Superior temporal gyrus (tissue), 1 donor: ENCODE results near the gene SLC24A4.

Experiments
- DNase-seq: peaks from one replicate; pipeline ENCODE4 v3.0.0-alpha.2; 2016; ENCODE audit errors: extremely low spot score

Gene SLC24A4

DNA sequence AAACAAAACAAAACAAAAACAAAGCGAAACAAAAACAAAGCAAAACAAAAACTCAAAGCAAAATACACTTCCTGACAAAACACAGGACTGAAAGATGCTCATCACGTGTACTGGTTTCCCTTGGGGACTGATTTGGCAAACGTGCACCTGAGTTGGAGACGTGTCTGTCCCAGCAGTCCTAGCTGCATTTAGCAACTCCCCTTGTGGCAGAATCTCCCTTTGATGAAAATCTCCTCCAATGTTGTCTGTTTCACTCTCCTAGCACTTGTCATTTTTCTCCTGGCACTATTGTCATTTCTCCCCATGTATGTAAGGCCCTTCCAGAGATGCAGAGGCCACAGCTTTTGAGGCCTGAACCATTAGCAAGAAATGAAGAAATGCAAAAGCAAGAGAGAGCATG lies 6.8 kb upstream of the SLC24A4 start:
- no peak for DNase-seq

DNA sequence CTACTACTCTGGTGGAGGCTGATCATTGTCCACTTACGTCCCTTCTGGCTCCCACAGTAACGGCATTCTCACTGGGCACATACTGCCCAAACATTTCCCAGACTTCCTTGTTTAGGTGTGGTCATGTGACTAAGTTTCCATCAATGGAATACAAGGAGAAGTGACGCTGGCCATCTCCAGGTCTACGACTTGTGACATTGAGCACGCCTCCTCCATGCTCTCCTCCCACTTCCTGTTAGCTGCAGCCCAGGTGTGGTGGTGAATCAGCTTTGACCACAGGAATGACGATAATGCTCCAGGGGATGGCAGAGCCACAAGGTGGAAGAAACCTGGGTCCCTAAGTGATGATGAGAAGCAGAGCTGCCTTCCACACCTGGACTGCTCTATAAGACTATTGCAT lies 6.0 kb upstream of the SLC24A4 start:
- DNase-seq, result no peak

DNA sequence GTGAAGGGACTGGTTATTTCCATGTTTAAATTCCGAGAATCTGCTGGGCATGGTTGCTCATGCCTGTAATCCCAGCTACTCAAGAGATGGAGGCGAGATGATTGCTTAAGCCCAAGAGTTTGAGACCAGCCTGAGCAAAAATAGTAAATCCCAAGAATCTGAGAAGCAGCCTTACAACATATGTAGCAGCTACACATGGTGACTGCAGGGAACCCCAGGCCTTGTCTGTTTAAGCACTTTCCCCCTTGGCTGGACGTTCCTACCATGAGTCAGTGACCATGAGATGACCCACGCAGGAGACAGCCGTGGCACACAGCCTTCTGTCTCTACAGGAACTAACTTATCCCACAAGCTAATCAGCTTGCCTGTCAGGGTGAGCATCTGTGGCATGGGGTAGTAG lies 5.5 kb upstream of the SLC24A4 start:
- DNase-seq, result no peak

DNA sequence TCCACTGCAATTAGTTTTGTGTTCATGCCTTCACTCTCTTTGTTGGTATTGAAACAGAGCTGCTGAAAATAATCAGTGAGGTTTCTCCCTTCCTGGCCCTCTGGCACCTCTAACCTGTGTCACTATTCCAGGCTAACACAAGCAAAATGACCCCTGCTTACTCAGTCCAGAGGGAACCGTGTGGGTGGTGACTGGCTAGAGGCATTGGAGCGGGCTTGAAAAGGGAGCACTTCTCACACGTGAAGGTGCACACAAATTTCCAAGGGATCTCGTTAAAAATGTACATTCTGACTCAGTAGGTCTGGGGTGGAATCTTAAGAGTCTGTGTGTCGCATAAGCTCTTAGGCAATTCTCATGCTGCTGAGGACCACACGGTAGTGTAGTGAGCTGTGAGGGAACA lies 1.3 kb upstream of the SLC24A4 start:
- no peak for DNase-seq

DNA sequence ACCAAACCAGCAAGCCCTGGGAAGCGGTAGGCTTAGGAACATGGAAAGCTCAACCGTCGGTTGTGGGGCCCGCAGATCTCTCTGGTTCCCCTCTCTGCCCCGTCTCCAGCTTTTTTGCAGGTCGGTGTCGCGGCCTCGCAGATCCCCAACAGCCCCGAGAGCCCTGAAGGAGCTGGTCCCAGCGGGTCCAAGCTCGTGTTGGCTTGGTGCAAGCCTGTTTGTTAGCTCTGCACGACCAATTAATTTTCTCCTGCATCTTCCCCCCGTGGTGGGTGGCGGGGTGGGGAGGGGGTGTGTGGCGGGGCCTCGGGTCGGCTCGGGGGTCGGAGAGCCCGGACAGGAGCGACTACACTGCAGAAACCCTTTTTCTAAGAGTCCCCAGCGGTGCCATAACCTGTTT lies 449 bp upstream of the SLC24A4 start:
- no peak for DNase-seq

DNA sequence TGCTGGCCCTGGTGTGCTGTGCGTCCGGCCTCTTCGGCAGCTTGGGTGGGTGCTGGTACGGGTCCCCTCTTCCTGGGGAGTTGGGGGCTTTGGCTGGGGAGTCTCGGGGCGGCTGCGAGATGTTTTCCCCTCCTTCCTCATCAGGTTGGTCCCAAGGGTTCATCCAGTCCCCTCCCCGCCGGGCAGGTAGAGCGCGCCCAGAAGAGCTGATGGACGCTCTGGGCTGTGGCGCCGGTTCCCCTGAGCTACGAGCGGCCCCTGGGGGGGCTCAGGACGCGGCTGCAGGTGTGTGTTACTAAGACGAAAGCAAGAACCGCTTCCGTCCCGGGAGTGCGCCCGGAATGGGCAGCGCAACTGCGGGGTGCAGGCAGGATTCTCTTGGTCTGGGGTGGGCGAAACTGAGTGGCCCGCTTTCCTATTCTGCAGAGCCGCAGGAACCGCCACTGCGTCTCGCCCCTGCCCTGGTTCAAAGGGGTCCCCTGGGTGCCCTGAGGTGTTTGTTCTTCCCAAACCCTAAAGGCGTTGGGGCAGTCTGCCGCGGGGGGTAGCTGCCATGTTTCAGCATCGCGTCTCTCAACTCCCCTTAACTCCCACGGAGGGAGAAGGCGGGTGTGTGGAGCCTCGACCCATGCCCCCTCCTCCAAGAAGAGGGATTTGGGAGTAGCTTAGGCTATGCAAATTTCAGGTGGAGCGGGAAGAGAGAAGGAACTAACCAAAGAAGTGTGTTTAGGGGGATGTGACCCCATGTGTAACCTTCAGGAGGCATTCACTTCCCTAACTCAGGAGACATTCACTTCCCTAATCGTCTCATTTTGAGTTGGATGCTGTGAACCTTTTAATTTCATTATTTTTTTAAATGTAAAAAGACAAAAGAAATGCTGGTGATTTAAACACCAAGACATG lies 1.2 kb downstream of the SLC24A4 start:
- no peak for DNase-seq

DNA sequence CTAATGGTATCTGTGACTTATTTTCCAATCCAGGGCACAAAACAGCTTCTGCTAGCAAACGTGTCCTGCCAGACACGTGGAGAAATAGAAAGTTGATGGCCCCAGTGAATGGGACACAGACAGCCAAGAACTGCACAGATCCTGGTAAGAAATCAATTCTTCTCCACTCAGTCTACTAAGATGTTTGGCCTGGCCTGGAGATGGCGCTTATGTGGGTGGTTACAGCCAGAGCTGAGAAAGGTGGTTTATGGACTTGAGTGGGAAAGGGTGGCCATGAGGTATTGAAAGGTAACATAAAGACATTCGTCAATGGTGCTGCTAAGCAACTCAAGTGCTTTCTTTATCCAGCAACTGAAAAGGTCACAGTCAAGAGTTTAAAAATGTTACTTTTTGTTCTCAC lies 2.9 kb downstream of the SLC24A4 start:
- DNase-seq, result no peak

DNA sequence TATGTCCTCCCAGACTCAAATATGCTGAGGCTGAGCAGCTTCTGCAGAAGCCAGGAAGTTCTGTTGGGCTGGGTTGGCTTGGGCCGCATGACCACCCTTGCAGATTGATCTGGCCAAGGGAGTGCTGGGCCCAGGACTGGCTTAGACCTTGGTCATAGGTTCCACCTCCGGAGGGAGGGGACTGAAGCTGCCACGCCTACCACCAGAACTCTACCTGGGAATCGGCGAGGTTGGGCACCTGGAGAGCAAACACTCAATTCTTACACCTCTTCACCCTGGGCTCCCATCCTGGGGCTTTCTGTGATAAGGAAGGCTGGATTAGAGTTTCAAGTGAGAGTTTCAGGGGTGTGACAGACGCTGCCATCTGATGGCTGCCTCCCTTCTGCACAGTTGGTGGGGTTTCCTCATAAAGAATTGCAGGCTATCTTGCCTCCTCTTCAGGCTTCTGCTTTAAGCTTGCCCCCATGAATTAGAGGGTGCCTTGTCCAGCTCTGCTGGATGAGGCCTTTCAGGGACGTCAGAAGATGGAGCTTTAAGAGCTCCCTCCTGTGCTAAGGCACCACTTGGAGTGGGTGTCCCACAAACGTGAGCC lies 5.8 kb downstream of the SLC24A4 start:
- no peak for DNase-seq

DNA sequence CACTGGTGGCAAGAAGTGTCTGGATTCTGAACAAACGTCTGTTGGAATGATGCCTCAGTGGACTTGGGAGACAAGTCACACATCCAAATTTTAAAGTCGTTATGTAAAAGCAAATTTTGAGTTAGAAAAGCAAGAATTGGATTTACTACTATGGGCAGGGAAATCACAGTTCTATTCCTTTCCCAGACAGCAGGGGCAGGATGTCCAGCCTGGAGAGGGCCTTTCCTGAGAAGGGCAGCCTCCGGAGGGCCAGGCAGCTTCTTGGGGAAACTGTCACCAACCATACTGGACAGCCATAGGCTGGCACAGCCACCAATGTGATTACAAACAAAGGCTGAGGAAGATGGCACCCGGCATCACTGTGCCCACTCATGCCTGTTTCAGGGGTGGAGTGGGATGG lies 11.1 kb downstream of the SLC24A4 start:
- no peak for DNase-seq

DNA sequence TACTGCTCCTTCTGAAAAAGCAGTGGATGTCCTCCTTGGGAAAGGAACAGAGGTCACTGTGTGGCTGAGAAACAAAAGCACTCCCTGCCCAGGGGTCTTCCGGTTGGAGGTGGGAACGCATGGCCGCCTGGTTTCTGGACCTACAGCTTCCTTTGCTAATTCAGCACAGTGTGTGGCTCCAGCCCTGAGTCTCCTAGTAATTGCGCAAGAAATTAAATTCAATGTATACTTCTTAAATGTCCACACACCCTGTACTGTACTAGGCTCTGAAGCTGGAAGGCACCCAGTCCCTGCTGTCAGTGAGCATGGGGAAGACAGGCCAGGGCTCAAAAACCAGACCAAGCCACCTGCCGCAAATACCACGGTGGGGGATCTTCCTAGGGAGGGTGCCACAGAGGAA lies 13.4 kb downstream of the SLC24A4 start:
- no peak for DNase-seq

DNA sequence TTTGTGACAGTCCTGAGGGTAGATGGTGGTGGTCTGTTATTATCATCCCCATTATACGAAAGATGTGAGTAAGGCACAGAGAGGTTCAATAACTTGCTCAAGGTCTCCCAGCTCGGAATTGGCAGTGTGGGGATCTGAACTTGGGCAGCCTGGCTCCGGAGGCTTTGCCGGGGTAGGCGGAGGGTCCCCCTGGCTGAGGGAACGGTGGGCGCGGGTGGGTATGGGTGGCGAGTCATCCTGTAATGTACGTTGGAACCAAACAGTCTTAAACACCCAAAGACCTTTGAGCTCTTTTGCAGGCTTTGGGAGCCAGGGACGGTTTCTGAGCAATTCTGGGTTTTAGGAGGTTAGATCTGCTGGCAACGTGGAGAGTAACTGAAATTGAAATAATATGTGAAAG lies 16.5 kb downstream of the SLC24A4 start:
- no peak for DNase-seq

DNA sequence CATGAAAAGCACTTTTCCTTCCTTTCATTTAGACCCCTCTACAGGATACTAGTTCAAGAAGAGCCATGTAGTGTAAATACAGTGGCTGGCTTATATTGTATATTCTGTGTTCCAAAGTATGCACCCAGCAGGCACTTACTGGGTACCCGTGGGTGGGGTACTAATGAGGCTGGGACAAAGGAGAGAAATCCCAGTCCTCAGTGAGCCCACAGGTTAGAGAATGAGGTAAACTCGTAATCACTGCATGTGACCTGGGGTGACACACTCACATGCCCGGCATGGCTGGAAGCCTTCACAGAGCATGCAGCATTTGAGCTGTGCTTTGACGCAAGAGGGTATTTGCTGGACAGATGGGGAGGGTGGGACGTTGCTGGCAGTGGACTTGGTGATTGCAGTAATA lies 17.1 kb downstream of the SLC24A4 start:
- no peak for DNase-seq

DNA sequence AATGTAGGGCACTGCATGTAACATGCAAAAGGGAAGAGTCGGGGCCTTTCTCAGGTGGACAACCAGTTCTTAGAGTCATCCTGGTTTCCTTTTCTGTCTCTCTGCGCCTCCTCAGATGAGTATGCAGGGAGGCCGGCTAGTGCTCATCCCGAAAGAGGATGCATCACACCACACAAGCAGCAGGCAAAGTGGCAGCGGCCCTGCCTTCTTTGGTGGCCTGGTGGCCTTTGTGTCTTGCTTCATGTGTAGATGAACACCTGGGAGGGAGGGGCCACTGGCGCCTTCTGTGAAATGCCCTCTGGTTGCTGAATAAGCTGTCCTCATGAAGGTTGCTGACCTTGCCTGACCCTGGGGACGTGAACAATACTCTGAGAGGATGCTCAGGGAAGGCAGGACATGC lies 18.0 kb downstream of the SLC24A4 start:
- no peak for DNase-seq

DNA sequence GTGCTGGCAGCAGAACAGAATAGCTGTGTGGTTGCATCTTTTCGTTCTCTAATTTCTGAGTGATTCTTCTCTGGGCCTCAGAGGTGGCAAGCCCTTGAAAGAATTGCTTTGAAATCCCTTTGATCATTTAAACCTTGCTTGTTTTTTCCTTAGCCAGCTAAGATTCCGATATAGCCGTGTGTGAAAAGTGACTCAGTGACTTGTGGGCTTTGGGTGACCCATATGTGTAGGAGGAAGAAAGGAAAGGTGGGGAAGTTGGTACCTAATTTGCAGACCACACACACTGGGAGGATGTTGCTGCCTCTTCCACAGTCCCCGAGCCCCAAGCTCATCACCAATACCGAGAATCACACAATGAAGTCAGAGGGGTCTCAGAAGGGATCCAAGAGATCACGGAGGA lies 18.8 kb downstream of the SLC24A4 start:
- DNase-seq, result no peak

DNA sequence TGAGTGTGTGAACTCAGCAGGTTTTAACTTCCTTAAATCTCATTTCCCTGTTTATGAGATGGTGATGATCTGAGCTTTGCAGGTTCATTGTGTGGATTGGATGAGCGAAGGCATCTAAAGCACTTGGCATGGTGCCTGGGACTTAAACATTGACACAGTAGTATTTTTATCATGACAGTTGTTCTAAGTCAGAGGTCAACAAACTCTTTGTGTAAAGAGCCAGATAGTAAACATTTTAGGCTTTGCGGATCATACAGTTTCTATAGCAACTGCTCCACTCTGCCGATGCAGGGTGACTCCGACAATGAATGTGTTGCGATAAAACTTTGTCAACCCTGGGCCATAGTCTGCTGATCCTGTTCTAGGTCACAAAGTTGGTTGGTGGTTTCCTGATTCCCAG lies 25.2 kb downstream of the SLC24A4 start:
- DNase-seq, result no peak

DNA sequence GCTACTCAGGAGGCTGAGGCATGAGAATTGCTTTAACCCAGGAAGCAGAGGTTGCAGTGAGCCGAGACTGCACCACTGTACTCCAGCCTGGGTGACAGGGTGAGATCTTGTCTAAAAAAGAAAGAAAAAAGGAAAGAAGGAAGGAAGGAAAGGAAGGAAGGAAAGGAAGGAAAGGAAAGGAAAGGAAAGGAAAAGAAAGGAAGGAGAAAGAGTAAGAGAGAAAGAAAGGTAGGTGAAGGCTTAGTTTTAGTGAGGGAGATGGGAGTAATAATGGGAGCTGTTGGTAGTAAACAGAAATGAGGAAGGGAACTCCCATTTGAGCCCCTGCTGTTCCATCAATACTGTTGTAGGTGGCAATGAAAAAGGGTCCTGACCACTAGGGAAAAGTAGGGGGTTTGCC lies 28.8 kb downstream of the SLC24A4 start:
- DNase-seq, result no peak

DNA sequence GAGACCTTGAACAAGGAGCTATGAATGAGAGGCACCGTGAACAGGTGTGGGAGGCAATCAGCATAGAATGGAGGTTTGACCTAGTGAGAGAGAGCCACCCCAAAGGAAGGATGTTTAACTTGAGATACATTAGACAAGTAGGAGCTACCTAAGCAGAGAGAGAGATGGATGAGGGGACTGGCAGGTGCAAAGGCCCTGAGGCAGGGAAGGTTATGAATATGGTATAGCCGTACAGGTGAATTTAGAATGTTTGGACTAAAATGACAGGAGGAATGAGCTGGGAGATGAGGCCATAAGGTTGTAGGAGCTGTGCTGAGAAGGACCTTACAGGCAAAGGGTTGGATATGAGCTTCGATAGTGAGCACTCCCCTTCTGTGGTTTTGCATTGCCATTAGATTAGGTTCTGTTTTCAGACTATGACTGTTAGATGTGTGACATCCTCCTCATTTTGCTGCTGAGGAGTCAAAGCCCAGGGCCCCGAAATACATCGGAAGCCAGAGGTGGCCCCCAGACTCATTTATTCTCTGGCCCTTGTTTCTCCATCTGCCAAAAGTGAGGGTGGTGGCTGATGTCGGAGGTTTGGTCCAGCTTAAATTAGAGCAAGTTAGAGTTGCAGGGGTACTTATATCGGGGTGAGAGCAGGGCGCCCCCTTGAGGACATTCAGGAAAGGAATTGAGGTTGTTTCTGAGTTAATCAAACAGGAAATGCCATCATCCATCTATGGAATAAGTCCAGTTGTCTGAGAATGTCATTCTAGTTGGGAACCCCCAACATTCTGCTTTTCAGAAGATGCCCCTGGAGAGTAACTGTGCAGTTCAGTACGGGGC lies 29.4 kb downstream of the SLC24A4 start:
- no peak for DNase-seq

DNA sequence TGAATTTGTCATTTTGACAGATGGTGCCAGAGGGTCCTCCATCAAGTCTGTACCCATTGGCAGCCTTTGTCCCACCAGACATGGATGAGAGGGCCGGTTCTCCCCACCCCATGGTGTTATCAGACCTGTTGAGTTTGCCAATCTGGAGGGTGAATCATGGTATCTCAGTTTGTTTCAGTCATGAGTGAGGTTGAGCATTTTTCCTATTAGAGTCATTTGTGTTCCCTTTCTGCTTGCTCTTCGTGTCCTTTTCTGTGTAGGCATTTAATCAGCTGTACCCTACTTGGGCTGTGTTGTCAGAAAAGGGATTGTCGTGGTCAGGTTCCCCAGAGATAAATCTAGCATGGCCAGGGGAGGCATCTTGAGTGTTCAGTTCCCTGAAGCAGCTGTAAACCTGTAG lies 30.5 kb downstream of the SLC24A4 start:
- DNase-seq, result no peak

DNA sequence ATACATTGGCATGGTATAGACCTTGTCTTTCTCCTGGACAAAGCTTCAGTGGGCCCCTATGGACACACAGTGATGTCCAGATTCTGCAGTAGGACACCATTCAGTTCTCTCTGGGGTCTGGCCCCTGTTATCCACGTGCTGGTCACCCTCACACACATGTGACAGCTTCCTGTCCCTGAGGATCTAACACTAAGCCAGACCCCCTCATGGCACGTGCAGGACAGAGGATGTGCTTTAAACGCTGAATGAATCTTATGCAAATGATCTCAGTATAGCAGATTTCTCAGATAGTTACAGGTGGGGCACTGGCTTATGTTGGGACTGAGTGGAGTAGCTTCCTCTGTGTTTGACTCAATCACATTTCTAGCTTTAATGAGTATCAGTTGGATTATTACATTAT lies 33.7 kb downstream of the SLC24A4 start:
- no peak for DNase-seq

DNA sequence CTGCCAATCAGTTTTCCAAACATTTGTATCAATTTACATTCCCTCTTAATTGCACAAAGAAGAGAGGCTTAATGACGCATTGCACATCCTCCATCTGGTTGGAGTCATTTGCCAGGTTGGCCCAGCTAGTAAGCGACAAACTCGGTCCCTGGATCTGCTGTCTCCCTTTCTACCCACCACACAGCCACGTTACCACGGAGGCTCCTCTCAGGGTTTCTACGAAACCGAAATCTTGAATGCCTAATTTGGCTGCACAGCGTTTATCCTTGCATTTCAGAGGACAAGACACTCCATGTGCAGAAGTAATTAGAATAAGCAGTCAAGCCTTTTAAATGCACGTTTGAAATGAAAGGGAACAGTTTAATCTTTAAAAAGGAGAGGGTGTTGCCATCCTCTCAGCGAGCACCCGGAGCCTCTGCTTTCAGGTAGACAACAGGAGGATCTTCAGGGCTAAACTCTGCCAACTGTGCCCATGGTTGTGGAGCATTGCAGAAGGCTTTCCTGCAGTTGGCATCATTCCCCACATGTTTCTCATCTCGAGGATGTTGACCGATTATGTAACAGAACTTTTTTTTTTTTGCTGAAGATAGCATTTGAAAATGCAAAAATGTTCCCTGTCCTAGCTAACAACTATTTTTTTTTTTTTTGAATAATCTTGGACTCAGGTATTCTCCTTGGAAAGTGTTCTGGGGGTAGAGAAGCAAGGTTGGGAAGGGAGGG lies 37.8 kb downstream of the SLC24A4 start:
- DNase-seq, result peak; percentile 55

DNA sequence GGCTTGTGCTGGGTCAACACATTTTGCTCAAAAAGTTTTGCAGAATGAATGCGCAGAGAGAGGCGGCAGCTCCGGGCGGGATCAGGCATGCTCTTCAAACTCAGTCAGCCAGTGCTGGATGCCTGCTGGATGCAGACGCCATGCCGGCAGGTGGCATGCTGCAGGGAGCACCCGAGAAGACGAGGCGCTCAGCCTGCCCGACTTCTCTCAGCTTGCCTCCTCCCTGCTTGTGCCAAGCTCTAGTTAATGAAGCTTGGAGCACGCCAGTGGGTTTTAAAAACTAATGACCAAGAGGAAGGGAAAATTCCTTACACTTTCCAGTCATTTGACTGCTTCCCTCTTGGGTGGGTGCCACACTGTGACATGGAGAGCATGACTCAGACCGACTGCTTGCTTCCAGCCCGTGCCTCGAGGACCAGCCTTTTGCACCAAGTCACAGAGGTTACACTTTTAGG lies 39.8 kb downstream of the SLC24A4 start:
- DNase-seq, result peak; percentile 33

DNA sequence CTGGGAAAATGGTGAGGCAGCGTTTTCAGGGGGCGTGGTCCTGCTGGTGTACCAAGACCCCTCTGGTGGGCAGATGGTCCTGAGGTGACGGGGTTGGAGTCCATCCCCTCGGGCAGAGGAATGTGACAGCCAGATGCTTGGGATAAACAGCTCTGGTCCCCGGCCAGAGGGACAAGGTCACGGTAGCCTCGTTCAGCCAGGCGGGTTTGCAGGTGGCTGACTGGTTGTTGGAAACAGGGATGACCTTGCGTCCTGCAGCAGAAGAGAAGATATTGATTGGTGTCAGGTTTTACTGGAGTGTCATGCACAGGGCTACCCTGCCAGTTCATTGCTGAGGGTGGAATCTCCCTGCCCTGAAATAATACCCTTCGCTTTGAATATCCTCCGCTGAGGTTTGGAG lies 43.3 kb downstream of the SLC24A4 start:
- DNase-seq, result no peak
